Vagina (tissue), 2 donors: ENCODE results near the gene GTF3C4. TPM values are rescaled to one million over a fixed set of nuclear protein-coding genes. Genes with fewer than 3 reads are reported as not detected.

Source experiments
- DNase-seq, 2 donors: peaks; one replicate each; pipeline ENCODE4 v3.0.0-alpha.2; 2017; ENCODE audit errors: extremely low spot score in 2 of 2
- H3K27ac ChIP-seq: fragments of 200-600 bp; sonication (generic); one replicate; pipeline ENCODE4 v1.5.1; 2019
- H3K27me3 ChIP-seq: fragments of 200-600 bp; sonication (generic); one replicate; pipeline ENCODE4 v1.5.1; 2019
- H3K36me3 ChIP-seq, 2 donors: fragments of 200-600 bp; sonication (generic); one replicate each; pipeline ENCODE4 v1.5.1; 2017 to 2019
- H3K4me1 ChIP-seq: fragments of 200-600 bp; sonication (generic); one replicate; pipeline ENCODE4 v1.5.1; 2019
- H3K4me3 ChIP-seq, 2 donors: fragments of 200-600 bp; sonication (generic); 1 replicate in 1 of 2; 2 replicates in 1 of 2; pipeline ENCODE4 v1.5.1; 2016 to 2019
- H3K9me3 ChIP-seq: fragments of 200-600 bp; sonication (generic); one replicate; pipeline ENCODE4 v1.5.1; 2019
- POLR2A ChIP-seq, 2 donors: fragments of 450-650 bp; IDR thresholded peaks; one replicate each; pipeline ENCODE4 v1.6.1; 2017; ENCODE audit warnings: antibody characterized with exemption in 2 of 2, mild to moderate bottlenecking in 2 of 2, moderate library complexity in 2 of 2
- POLR2AphosphoS5 ChIP-seq, 2 donors: sonication (generic); formaldehyde crosslinking; IDR thresholded peaks; one replicate each; pipeline ENCODE4 v1.9.0; 2017; ENCODE audit warnings: antibody characterized with exemption in 2 of 2, mild to moderate bottlenecking in 2 of 2, low read depth in 1 of 2; ENCODE audit not compliant: insufficient read depth in 1 of 2
- intact Hi-C: fragments of 100-400 bp; cut with DNase I; formaldehyde crosslinking; loops from one replicate; pipeline ENCODE4 v1.15.1; 2023
- total RNA-seq: library from RNA; depleted of rRNA; stranded (reverse); fragments of >200 nt; gene quantifications from one replicate; pipeline ENCODE4 v1.2.3, GENCODE V29; 2016
- TF ChIP-seq, protein P1 (sequence below), 3 experiments: fragments of 450-650 bp in 2 of 3; fragments of 200-600 bp in 1 of 3; sonication (generic) in 1 of 3; IDR thresholded peaks; one replicate each; pipeline ENCODE4 v1.5.1; 2017 to 2019; ENCODE audit warnings: antibody characterized with exemption in 3 of 3, mild to moderate bottlenecking in 2 of 3, moderate library complexity in 2 of 3

Gene GTF3C4
- total RNA-seq, 1 donor from 2014 or later, result 8.8 TPM

DNA sequence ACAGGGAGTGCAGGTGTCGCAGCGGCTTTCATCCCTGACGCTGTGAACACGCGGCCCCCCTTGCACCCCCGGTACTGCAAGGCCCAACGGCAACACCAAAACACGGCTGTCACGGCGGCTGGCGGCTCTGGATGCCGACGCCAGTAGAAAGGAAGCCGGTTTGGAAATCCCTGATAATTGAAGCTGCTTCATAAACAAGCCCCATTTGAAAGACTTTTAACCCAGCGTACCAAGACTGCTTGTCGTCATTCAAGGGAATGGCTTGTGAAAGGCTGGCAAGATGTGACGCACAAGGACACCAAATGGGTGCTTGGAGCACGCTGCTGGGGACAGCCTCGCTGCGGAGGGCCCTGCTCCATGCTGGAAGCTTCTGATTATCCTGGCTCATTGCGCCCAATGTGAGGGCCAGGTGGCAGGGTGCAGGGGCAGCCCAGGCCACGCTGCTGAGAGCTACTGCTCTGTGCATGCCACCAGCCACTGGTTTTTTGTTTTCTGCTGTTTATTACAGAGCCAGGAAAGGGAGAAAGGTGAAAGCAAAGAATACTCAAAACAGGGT, 63.1 kb downstream of the GTF3C4 start:
- Histone ChIP-seq H3K27ac (no peak overlapping the region), H3K4me3 (no peak overlapping the region), H3K36me3 (no peaks in the 10 kb centered on the region), H3K27me3 (no peaks in the 10 kb centered on the region), H3K4me1 (peaks cover 7% of the 10 kb centered on the region), H3K9me3 (no peaks in the 10 kb centered on the region)
- intact Hi-C loops, result no loop called here
- TF ChIP-seq, protein P1, sequence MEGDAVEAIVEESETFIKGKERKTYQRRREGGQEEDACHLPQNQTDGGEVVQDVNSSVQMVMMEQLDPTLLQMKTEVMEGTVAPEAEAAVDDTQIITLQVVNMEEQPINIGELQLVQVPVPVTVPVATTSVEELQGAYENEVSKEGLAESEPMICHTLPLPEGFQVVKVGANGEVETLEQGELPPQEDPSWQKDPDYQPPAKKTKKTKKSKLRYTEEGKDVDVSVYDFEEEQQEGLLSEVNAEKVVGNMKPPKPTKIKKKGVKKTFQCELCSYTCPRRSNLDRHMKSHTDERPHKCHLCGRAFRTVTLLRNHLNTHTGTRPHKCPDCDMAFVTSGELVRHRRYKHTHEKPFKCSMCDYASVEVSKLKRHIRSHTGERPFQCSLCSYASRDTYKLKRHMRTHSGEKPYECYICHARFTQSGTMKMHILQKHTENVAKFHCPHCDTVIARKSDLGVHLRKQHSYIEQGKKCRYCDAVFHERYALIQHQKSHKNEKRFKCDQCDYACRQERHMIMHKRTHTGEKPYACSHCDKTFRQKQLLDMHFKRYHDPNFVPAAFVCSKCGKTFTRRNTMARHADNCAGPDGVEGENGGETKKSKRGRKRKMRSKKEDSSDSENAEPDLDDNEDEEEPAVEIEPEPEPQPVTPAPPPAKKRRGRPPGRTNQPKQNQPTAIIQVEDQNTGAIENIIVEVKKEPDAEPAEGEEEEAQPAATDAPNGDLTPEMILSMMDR (IDR thresholded peaks at IDR 0.05), result no peak
- no peak for TF ChIP-seq POLR2A (IDR thresholded peaks at IDR 0.05)
- no peak for DNase-seq

GRCh38 chr9:132739710-132740310, 69.5 kb downstream of the GTF3C4 start:
- TF ChIP-seq POLR2A (IDR thresholded peaks at IDR 0.05), result no peak
- TF ChIP-seq POLR2AphosphoS5 (IDR thresholded peaks at IDR 0.05; ENCODE audit: insufficient read depth in 1 of 2, low read depth in 1 of 2), result no peak
- TF ChIP-seq, protein P1 (IDR thresholded peaks at IDR 0.05), result no peak
- intact Hi-C loops, result no loop called here
- no peaks in the 10 kb centered on the region for H3K36me3 ChIP-seq
- DNase-seq, result no peak
- H3K4me1 ChIP-seq, result no peaks in the 10 kb centered on the region
- H3K27ac ChIP-seq, result no peak overlapping the region
- no peaks in the 10 kb centered on the region for H3K27me3 ChIP-seq
- no peak overlapping the region for H3K4me3 ChIP-seq
- no peaks in the 10 kb centered on the region for H3K9me3 ChIP-seq

GRCh38 chr9:132740526-132741309, 70.5 kb downstream of the GTF3C4 start:
- no peak for DNase-seq
- TF ChIP-seq POLR2A (IDR thresholded peaks at IDR 0.05) (no peak), POLR2AphosphoS5 (IDR thresholded peaks at IDR 0.05; ENCODE audit: insufficient read depth in 1 of 2, low read depth in 1 of 2) (no peak)
- TF ChIP-seq, protein P1 (IDR thresholded peaks at IDR 0.05), result no peak
- no peaks in the 10 kb centered on the region for H3K27me3 ChIP-seq
- H3K36me3 ChIP-seq, result no peaks in the 10 kb centered on the region
- H3K27ac ChIP-seq, result no peak overlapping the region
- no peak overlapping the region for H3K4me3 ChIP-seq
- intact Hi-C loops, result no loop called here
- no peaks in the 10 kb centered on the region for H3K9me3 ChIP-seq
- H3K4me1 ChIP-seq, result no peaks in the 10 kb centered on the region

DNA sequence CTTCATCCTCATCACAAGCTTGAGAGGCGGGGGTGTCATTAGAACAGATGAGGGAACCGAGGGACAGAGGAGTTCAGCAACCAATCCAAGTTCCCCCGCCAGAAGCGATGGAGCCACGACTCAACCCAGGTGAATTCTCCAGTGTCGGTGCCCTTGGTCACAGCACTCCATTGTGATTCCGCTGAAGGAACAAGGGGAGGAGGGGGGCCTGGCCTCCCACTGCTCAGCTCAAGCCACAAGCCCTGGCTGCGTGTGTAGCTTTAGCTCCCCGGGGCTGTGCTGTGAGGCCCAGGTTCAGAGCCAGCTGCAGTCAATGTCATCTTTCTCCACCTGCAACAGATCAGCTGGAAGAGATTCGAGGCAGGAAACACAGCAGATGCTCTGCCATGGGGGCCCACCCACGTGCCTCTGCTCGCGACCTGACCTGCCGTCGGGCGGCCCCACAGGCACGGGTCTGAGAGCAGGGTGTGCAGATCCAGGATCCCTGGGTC, 72.6 kb downstream of the GTF3C4 start:
- no peak for TF ChIP-seq POLR2AphosphoS5 (IDR thresholded peaks at IDR 0.05; ENCODE audit: insufficient read depth in 1 of 2, low read depth in 1 of 2)
- no peak for TF ChIP-seq POLR2A (IDR thresholded peaks at IDR 0.05)
- TF ChIP-seq, protein P1 (IDR thresholded peaks at IDR 0.05), result no peak
- intact Hi-C loops, result no loop called here
- Histone ChIP-seq H3K9me3 (no peaks in the 10 kb centered on the region), H3K27me3 (no peaks in the 10 kb centered on the region), H3K27ac (no peak overlapping the region), H3K4me1 (no peaks in the 10 kb centered on the region), H3K4me3 (no peak overlapping the region), H3K36me3 (no peaks in the 10 kb centered on the region)
- no peak for DNase-seq
